Activated T-helper 9 cell treated with anti-CD3 and anti-CD28 coated beads, Interleukin-2, amount 50 U/mL, for 16 hours (primary cell): Measurements from ENCODE around the gene USP49.
A peak's percentile ranks its signal among the peaks of the same experiment; 100 is the strongest.
"Not testable (repeated sequence)": the region's sequence is repeated elsewhere in the genome, so short reads cannot be mapped to it uniquely, and the experiment has no call there.

Source experiments
- DNase-seq: peaks from one replicate; pipeline ENCODE4 v3.0.0-alpha.2; 2020; ENCODE audit warnings: low read depth

USP49 gene

GRCh38 chr6:41895300-41896233, at the start of gene USP49:
USP49 (minus strand) TSS chr6:41895375; CDS start chr6:41806983, 88,392 bp downstream.
- peak; percentile 87 for DNase-seq

GRCh38 chr6:41943456-41943855, 48.3 kb upstream of the USP49 start:
- no peak for DNase-seq

GRCh38 chr6:41942882-41943281, 47.7 kb upstream of the USP49 start:
- not testable (repeated sequence) for DNase-seq

GRCh38 chr6:41942067-41942851, 47.1 kb upstream of the USP49 start:
- no peak for DNase-seq

- peak; percentile 87 for DNase-seq
Measured at GRCh38 chr6:41941280-41942066, 46.3 kb upstream of the USP49 start, which contains the start of gene CCND3. CCND3 (minus strand) TSS chr6:41941808; CDS start chr6:41941649, 159 bp downstream.

GRCh38 chr6:41940759-41941279, 45.6 kb upstream of the USP49 start:
- DNase-seq, result no peak

GRCh38 chr6:41939848-41940758, 44.9 kb upstream of the USP49 start:
- no peak for DNase-seq

GRCh38 chr6:41939176-41939847, 44.1 kb upstream of the USP49 start:
- DNase-seq, result no peak

GRCh38 chr6:41938590-41939175, 43.5 kb upstream of the USP49 start:
- DNase-seq, result no peak

GRCh38 chr6:41937861-41938574, 42.8 kb upstream of the USP49 start:
- no peak for DNase-seq

GRCh38 chr6:41937472-41937860, 42.3 kb upstream of the USP49 start:
- DNase-seq, result no peak

GRCh38 chr6:41936073-41936837, 41.1 kb upstream of the USP49 start:
- DNase-seq, result peak; percentile 39

GRCh38 chr6:41935685-41936072, 40.5 kb upstream of the USP49 start:
- DNase-seq, result no peak

- DNase-seq, result no peak
Measured at GRCh38 chr6:41935193-41935574, 40.0 kb upstream of the USP49 start.

- DNase-seq, result no peak
Measured at GRCh38 chr6:41934278-41935192, 39.4 kb upstream of the USP49 start.

- no peak for DNase-seq
Measured at GRCh38 chr6:41932378-41932777, 37.2 kb upstream of the USP49 start.

- no peak for DNase-seq
Measured at GRCh38 chr6:41931792-41932191, 36.6 kb upstream of the USP49 start.
